ENCODE measurements around the gene AKT2.
A peak's percentile ranks its signal among the peaks of the same experiment; 100 is the strongest.

AKT2 gene

DNA sequence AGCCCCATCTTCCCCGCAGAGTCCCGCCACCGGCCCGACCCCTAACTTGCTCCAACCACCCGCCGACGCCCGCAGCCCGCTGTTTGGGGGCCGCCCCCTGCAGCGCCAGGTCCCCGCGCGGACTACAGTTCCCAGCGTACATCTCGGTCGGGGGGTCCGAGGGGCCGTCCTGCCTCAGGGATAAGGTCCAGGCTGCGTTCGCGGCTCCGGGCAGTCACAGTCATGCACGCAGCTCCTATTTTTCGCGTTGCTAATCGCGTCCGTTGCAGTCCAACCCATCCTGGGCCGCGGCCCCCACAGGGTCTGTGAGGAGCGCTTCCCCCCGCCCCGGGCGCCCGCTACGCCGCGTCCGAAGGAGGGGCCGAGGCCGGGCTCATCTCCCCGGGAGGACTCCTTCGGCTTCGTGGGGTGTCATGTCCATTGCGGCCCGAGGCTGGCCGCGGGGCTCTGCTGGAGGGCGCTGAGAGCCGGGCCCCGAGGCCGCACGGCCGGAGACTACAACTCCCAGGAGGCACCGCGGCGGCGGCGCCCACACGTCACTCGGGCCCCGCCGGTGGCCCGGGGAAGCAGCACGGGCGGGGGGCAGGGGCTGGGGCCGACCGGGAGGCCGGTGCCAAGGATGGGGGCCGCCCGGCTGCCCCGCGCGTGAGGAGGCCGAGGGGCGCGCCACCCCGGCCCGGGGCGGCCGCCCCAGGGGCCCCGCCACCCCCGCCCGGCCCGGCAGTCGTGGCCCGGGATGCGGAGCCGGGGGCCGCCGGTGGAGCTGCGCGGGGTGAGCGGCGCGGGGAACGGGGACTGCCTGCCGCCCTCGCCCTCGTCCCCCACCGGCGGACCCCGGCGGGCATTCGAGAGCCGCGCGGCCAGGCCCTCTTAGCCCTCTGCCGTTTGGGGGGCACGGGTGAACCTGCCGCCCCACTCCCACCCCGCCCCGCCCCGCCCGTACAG, 94.0 kb downstream of the AKT2 start, which contains the start of gene MAP3K10:
MAP3K10 (plus strand) TSS at position 536 of the 945 bp plus-strand sequence. CDS start 606 bp downstream, outside the sequence.
- DNase-seq (ENCODE audit: low read depth in 2 of 2), result peak; percentile 46 to 51

DNA sequence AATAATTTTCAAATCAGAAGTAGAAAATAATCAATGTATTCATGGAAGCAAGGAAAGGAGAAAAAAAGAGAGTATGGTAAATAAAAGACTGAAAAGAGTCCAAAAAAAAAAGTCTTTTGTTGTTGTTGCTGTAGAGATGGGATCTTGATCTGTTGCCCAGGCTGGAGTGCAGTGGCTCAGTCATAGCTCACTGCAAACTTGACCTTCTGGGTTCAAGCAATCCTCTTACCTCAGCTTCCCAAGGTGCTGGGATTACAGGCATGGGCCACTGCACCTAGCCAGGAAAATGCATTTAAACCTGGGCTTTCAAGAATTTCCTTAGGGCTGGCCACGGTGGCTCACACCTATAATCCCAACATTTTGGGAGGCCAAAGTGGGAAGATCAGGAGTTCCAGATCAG, 100.9 kb downstream of the AKT2 start:
- DNase-seq (ENCODE audit: low read depth in 2 of 2), result no peak

Data from stimulated activated CD8-positive, alpha-beta memory T cell treated with anti-CD3 and anti-CD28 coated beads, Interleukin-2, amount 100 ng/mL, for 1 hour (primary cell).